HG03469 (cell line): ENCODE data around the gene TUBB3.
"Not testable (repeated sequence)": the region's sequence is repeated elsewhere in the genome, so short reads cannot be mapped to it uniquely, and the experiment has no call there.

Experiments used
- ATAC-seq: cut with Tn5 transposase; IDR thresholded peaks from one replicate; pipeline ENCODE4 v1.9.1; 2021; ENCODE audit warnings: mild to moderate bottlenecking, moderate library complexity, moderate number of reproducible peaks; ENCODE audit not compliant: unreplicated experiment

Gene TUBB3

DNA sequence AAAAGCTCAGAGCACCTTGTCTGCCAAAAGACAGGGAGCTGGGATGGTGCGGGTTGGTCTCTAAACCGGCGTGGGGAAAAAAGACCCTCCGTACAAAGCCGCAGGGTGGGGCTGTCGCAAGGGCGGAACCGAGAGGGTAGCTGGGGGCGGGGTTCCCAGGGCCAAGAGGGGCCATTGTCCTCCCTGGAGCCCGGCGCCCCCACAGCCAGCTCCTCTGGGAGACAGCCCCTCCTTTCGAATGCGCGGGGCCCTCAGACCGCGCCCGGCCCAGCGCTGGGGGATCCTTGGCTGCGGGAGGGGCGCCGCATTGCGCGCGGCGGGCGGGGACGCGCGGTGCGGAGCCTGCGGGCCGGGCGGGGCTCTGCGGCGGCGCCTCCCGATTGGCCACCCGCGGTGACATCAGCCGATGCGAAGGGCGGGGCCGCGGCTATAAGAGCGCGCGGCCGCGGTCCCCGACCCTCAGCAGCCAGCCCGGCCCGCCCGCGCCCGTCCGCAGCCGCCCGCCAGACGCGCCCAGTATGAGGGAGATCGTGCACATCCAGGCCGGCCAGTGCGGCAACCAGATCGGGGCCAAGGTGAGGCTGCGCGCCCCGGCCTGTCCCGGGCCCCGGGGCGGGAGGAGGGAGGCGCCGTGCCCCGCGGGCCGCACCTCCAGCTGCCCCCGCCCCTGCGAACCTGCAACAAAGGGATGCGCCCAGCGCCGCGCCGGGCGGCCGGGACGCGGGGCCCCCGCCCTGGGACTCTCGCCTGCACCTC is at the start of gene TUBB3:
TUBB3 (plus strand) TSS at position 459 of the 756 bp plus-strand sequence; CDS start at position 519, 60 bp downstream.
- ATAC-seq: no peak

DNA sequence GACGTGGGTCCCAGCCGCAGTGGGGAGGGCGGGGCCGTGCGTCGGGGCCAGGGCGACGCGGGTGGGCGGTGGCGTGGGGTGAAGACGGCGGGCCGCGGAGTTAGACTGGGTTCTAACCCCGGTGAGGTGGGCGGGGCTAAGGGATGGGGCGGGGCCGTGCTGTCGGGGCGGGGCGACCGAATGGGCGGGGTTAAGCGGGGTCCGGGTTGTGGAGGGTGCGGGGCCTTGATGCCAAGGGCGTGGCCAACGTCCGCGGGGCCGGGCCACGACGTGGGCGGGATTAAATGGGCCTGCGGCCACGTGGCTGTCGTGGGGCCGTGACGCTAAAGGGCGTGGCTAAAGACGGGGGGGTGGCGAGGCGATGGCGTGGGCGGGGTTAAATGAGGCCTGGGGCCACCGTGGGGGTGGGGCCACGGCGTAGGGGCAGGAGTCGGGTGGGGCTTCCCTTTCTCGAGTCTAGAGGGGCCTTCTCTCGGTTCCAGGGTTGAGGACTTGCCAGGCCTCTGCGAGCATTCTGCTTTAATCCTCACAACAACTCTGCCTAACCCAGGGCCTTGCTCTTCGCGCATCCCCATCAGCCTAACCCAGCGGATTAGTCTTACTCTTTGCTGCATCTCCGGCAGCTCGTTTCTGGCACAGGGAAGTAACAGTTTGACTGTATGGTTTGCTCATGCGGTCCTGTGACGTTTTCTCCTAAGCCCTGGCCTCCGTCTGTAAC is 49.0 kb upstream of the TUBB3 start:
- peak; percentile 37 for ATAC-seq

DNA sequence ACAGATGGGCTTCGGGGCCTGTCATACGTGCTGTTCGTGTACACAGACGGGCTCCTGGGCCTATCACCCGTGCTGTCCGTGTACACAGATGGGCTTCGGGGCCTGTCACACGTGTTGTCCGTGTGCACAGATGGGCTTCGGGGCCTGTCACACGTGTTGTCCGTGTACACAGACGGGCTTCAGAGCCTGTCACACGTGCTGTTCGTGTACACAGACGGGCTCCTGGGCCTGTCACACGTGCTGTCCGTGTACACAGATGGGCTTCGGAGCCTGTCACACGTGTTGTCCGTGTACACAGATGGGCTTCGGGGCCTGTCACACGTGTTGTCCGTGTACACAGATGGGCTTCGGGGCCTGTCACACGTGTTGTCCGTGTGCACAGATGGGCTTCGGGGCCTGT is 44.0 kb upstream of the TUBB3 start:
- ATAC-seq: not testable (repeated sequence)

DNA sequence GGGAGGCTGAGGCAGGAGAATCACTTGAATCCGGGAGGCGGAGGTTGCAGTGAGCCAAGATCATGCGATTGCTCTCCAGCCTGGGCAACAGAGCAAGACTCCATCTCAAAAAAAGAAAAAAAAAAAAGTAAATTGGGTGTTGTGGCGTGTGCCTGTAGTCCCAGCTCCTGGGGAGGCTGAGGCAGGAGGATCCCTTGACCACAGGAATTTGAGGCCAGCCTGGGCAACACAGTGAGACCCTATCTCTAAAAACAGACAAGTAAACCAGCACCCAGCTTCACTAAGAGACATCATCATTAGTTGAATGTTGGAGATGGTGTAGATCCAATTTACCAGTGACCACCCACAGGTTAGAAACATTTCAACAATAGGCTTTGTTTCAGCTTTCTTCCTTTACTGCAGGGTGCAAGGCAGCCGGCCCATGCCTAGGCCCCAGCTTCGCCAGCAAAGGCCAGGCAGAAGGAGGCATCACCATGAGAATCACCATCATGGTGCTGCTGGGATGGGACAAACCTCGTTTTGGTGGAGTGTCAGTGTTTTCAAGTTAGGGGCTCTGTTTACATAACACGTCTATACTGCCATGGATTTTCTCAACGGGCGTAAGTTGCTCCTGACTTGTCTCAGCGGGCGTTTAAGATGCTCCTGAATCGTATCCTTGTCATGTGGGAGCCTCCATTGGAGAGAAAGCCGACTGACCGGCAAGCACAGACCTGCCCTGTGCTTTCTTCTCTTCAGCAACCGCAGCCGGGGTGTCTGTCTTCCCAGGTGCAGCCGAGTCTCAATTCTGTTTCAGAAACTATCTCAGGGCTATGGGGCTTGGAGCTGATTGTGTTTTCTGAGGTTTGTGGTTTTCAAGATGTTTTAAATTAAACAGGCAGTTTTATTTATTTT is 42.4 kb upstream of the TUBB3 start:
- no peak for ATAC-seq

DNA sequence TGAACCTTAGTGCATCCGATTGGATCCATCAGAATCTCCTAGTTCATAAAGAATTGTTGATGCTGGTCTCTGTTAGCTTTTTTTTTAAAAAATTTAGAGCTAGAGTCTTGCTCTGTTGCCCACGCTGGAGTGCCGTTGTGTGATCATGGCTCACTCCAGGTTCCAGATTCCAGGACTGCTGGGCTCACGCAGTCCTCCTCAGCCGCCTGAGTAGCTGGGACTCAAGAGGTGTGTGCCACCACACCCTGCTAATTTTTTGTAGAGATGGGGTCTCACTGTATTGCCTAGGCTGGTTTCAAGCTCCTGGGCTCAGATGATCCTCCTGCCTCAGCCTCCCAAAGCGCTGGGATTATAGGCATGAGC is 41.8 kb upstream of the TUBB3 start:
- no peak for ATAC-seq

DNA sequence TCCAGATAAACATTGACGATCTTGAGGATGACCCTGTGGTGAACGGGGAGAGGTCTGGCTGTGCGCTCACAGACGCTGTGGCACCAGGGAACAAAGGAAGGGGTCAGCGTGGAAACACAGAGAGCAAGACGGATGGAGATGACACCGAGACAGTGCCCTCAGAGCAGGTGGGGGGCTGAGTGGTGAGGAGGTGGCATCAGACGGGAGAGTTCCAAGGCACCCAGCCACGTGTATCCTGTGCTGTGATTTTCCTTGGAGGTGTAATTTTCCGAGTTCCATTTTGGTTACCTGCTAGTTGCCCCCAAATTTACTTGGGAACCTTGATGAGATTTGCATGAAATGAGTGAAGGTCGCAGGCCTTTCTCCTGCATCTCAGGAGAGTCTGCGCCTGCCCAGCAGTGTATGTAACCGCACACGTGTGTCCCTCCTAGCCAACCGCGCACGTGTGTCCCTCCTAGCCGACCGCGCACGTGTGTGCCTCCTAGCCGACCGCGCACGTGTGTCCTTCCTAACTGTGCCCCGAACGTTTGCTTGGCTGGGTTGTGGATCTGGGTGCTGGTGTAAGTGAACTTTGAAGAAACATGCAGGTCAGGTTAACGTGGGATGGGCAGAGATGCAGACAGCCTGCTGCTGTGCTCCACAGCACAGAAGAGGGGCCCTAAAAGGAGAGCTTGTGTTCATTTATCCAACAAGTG is 39.6 kb upstream of the TUBB3 start:
- no peak for ATAC-seq

DNA sequence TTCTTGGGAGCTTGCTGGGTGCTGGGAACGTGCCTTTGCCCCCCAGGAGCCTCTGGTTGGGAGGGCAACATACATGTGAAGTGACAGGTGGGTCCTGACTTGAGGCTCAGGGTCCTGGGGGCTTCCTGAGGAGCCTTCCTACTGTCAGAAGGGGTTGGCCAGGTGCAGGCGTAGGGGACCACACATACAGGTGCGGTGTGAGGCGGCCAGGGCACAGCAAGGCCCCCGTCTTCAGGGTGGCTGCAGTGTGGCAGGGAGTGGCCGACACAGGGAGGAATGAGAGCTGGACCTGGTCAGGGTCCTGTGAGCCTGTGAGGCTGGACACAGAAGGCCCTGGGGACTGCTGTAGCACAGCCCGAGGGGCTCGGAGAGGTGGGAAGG is 39.1 kb upstream of the TUBB3 start:
- ATAC-seq: no peak

DNA sequence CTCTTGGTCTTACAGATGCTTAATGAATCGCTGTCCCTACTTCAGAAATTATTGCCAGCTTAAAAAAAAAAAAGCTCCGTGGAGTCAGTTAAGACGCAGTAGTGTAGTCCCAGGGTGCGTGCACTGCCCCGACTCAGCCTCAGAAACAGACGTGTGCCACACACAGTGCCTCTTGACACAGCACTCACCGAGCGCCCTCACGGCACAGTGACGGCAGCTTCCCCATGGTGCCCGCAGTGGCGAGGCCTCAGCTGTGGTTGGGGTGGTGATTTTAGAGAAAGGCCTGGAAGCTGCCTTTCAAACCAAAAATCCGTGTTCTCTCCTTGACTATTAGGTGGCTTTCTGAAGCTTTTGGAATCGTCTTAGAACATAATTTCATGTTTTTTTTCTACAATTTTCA is 35.9 kb upstream of the TUBB3 start:
- ATAC-seq: no peak

DNA sequence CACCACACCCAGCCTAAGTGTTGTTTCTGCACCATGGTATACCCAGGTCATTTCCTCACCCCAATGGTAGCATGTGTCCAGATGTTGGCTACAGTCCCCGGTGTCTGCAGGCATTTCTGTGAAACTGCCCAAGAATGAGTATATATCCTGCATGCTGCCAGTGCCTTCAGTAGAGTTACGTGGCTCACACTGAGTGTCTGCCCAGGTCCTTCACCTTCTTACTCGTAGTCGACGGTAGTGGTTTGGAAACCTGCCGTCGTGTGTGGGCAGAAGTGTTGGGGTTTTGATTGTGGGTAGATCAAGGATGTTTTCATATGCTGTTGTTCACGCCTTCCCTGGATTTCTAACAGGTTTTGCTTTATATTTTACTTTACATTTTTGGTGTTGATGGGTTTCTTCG is 32.9 kb upstream of the TUBB3 start:
- no peak for ATAC-seq

DNA sequence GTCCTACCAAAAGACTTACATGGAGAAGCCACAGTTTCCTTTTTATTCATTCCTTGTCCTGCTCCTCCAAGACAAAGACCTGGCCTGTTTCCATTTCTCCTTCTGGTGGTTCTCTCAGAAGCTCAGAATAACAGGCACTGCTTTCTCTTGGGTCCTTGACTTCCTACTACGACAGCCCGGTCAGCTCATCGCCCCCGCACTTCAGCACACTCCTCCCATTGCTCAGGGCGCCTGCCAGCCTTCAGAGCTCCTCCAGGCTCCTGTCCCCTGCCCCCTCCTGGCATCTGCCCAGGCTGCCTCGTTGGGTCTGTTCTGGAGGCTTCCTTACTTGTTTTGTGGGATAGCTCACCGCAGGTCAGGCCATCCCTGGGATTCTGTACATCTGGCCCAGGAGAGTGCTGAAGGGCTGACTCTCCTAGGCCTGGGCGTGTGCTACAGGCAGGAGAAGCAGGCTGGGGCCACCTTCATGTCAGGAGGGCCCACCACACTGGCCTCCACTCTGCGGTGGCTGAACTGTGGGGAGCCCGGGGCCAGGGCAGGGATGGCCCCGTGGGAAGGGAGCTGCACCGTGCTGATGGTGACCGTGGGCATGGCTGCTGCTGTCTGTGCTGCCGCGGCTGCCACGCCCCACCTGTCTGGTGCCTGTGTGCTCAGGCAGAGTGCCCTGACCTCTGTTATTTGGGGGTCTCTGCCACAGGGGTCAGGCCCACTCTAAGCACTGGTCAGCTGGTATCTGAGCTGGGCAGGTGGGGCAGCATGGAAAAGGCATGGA is 32.1 kb upstream of the TUBB3 start:
- no peak for ATAC-seq

DNA sequence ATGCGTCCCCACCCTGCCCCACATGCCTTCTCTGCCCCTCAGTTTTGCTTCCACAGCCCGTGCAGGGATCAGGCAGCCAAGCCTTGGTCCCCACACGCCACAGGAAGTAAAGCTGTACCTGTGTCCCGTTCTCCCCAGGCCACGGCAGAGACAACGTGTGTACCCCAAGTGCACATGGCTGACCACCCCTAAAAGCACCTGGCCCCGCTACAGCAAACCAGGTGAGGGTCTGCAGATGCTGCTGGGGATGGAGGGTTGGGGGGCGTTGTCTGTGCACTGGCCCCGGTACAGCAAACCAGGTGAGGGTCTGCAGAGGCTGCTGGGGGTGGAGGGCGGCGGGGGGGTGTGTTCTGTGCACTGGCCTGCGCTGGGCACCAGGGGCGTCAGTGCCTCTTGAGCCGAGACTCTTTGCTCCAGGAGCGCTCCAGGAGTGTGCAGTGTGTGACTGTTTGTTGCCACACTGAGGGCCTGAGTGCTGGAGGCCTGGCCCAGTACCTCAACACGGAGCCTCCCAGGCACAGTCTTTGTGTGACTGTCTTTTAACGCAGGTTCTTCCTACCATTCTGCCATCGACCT is 31.0 kb upstream of the TUBB3 start:
- no peak for ATAC-seq

DNA sequence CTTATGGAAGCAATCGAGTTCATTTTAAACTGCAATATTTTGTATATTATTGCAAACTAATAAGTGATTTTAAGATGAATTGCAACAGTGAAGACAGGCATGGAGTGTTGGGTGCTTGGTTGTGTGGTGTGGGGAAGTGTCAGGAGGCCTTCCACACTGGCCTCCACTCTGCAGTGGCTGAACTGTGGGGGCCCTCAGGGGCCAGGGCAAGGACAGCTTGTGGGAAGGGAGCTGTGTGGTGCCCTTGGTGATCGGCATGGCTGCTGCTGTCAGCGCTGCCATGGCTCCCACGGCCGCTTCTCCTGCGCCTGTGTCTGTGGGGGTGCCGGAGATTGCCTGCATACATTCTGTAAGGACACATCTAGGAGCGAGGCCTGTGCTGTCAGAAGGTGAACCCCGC is 30.5 kb upstream of the TUBB3 start:
- no peak for ATAC-seq

DNA sequence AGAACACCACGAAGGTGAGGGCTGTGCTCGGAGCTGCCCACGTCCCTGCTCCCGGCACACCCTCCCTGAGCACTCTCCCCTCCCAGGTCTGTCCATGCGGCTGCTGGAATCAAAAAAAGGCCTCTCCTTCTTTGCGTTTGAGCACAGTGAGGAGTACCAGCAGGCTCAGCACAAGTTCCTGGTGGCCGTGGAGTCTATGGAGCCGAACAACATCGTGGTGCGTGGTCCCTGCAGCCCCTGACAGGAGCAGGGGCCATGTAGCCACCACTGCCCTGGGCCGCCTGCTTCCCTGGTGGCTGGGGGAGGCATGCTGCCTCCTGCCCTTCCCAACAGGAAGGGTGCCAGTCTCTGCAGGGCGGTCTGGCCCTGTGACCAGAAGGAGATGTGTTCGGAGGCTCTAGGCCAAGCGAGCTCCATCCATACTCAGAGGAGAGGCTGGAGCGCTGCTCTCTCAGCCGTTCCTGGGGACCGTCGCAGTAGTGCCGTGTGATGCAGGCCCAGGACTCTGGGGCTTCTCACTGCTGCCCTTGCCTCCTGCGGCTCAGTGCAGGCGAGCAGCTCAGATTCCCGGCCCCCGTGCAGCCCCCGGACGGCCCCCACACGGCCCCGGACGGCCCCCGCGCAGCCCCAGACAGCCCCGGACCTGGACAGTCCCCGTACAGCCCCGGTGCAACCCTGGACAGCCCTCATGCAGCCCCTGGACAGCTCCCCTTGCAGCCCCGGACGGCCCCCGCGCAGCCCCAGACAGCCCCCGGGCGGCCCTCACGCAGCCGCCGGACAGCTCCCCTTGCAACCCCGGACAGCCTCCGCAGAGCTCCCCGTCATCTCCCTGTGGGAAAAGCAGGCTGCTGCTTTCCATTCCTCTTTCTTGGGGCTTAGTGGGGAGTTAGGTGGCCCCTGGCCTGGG is 29.2 kb upstream of the TUBB3 start:
- no peak for ATAC-seq

DNA sequence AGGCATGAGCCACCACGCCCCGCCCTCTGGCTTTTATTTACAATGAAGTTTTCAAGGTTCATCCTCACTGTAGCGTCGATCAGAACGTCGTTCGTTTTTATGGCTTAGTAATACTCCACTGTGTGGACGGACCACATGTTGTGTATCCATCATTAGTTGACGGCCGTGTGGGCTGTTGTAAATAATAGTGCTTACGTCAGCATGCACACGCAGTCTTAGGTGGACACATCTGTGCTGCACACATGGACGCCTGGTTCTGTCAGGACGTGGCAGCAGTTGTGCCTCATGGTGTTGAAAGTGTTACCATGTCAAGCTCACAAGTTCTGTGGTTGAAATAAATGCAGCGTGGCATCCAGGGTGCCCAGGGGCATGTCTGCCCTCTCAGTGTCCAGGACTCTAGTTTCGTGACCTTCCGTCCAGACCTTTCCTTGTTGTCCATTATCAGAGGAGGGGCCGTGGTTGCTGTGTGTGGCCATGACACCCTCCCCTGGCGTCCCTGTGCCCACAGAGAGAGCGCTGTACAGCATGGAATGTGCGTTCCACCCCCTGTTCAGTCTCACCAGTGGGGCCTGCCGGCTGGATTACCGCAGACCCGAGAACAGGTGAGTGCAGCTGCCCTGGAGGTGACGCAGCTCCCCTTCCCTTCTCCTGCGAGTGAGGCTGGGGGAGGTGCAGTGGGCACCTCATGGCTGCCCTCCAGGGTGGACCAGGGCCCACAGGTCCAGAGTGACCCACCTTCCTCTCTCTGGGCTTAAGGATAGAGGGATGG is 27.5 kb upstream of the TUBB3 start:
- ATAC-seq: no peak

DNA sequence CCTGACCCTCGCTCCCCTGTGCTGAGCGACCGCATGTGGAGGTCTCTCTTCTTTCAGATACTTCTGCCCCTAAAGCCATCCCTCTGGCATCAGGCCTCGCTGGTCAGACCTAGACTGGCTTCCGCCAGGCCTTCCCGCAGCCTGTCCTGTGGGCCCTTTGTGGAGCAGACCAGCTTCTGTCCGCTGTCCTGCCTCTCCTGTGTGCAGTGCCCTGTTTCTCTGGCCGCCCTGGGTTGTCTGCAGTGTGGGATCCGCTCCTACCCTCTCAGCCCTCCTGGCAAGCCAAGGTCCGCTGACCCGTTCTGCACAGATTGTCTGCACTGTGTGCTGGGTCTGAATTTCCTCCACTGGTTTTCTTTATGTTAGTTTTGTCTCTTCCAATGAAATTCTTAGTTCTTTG is 25.9 kb upstream of the TUBB3 start:
- ATAC-seq: no peak

DNA sequence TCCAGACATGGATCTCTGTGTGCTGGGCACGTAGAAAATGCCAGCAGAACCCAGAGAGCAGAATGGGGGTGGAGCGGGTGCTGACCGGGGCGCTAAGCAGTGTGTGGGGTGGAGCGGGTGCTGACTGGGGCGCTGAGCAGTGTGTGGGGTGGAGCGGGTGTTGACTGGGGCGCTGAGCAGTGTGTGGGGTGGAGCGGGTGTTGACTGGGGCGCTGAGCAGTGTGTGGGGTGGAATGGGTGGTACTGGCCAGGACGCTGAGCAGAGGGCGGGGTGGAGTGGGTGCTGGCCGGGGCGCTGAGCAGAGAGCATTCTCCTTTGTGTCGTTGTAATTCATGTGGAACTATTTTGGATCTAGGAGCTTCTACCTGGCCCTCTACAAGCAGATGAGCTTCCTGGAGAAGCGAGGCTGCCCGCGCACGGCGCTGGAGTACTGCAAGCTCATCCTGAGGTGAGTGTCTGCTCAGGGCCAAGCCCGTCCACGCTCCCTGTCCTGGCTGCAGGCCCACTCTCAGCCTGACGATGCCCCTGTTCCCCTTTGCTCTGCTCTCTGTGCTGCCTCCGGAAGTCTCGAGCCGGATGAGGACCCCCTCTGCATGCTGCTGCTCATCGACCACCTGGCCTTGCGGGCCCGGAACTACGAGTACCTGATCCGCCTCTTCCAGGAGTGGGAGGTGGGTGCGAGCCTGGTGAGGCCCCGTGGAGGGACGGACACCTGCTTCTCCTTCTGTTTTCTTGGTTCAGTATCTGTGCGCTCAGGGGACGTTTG is 24.8 kb upstream of the TUBB3 start:
- ATAC-seq: no peak

DNA sequence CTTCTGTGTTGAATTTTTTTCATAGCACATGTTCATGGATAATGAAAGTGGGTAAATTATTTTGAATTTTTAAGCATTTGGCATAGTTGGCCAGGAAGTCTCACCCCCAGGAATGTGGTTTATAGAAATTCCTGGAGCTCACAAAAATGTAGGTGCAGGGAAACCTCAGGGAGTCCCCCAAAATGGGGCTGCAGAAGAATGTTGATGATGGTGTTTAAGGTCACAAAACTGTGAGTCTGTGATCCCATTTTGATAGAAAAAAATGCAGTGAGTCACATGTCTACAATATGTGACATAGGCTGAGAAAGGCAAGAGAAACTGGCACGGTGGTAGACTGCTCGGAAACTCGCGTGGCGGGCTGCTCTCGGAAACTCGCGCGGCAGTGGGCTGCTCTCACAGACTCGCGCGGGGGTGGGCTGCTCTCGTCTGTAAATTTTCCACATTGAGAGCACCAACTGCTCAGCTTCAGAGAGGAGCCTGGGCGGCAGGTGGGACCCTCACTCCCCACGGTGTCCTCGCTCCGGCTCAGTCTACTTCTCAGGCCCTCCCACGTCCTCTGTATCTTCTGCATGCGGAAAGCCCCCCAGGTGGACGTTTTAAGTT is 23.2 kb upstream of the TUBB3 start:
- ATAC-seq: no peak
